RWPE2 (cell line): ENCODE data around the gene BCLAF3.

Source experiments
- ATAC-seq: fragments of 200-7000 bp; cut with Tn5 transposase; 3 replicates; pipeline ENCODE4 v1.9.1; 2021; ENCODE audit warnings: low read depth
- DNase-seq: peaks from one replicate; pipeline ENCODE4 v3.0.0-alpha.2; 2020; ENCODE audit warnings: low spot score
- H3K27ac ChIP-seq: fragments of 450-650 bp; 2 replicates; pipeline ENCODE4 v1.5.1; 2017; ENCODE audit warnings: mild to moderate bottlenecking; ENCODE audit not compliant: poor library complexity, severe bottlenecking
- H3K27me3 ChIP-seq: fragments of 250-450 bp; sonication (Bioruptor Pico); 2 replicates; pipeline ENCODE4 v1.5.1; 2021; ENCODE audit warnings: mild to moderate bottlenecking, moderate library complexity; ENCODE audit not compliant: insufficient read depth, poor library complexity, severe bottlenecking
- H3K36me3 ChIP-seq: fragments of 250-450 bp; sonication (Bioruptor Pico); 2 replicates; pipeline ENCODE4 v1.5.1; 2020; ENCODE audit warnings: low read depth, mild to moderate bottlenecking, moderate library complexity
- H3K4me1 ChIP-seq: fragments of 250-450 bp; sonication (Bioruptor Pico); 2 replicates; pipeline ENCODE4 v1.5.1; 2021; ENCODE audit warnings: mild to moderate bottlenecking, moderate library complexity; ENCODE audit not compliant: insufficient read depth, poor library complexity, severe bottlenecking
- H3K4me3 ChIP-seq: fragments of 250-450 bp; sonication (Bioruptor Pico); 2 replicates; pipeline ENCODE4 v1.5.1; 2021; ENCODE audit warnings: mild to moderate bottlenecking, moderate library complexity; ENCODE audit not compliant: severe bottlenecking
- H3K9me3 ChIP-seq: fragments of 250-450 bp; sonication (Bioruptor Pico); 2 replicates; pipeline ENCODE4 v1.5.1; 2021; ENCODE audit warnings: mild to moderate bottlenecking, moderate library complexity; ENCODE audit not compliant: severe bottlenecking
- TF ChIP-seq, protein P1 (sequence below): fragments of 450-650 bp; IDR thresholded peaks from one replicate; pipeline ENCODE4 v1.5.1; 2017; ENCODE audit warnings: mild to moderate bottlenecking, moderate library complexity; ENCODE audit not compliant: poor library complexity, severe bottlenecking

BCLAF3 gene

DNA sequence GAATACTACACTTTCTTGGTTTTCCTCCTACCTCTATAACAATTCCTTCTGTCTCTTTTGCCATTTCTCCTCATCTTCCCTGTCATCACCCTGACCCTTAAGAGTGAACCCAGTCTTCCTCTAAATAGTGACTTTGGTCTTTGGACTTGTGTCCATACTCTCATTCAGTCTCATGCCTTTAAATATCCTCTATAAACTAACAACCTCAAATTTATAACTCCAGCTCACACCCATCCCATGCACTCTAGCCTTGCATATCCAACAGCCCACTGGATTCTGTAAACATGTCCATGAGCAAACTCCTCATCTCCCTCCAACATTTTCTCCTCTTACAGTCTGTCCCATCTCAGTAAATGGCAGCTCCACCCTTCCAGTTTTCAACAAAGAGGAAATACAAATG lies 15.0 kb downstream of the BCLAF3 start:
- H3K36me3 ChIP-seq, result no peaks in the 10 kb centered on the region
- ATAC-seq (no peak), DNase-seq (no peak)

DNA sequence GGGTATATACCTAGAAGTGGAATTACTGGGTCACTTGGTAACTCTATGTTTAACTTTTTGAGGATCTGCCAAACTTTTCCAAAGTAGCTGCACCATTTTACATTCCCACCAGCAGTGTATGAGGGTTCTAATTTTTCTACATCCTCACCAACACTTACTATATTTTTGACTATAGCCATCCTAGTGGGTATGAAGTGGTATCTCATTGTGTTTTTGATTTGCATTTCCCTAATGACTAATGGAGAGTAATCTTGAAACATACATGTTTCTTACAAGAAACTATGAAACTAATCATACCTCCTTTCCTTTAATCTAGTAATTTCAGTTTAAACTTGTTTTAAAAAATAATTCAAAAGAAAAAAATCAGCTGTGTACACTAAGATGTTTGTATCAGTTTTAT lies 17.9 kb downstream of the BCLAF3 start:
- ATAC-seq, result no peak
- no peak for DNase-seq
- Histone ChIP-seq H3K9me3 (no peaks in the 10 kb centered on the region), H3K4me1 (no peaks in the 10 kb centered on the region), H3K4me3 (no peak overlapping the region), H3K36me3 (no peaks in the 10 kb centered on the region), H3K27ac (no peak overlapping the region), H3K27me3 (no peaks in the 10 kb centered on the region)
- TF ChIP-seq, protein P1, sequence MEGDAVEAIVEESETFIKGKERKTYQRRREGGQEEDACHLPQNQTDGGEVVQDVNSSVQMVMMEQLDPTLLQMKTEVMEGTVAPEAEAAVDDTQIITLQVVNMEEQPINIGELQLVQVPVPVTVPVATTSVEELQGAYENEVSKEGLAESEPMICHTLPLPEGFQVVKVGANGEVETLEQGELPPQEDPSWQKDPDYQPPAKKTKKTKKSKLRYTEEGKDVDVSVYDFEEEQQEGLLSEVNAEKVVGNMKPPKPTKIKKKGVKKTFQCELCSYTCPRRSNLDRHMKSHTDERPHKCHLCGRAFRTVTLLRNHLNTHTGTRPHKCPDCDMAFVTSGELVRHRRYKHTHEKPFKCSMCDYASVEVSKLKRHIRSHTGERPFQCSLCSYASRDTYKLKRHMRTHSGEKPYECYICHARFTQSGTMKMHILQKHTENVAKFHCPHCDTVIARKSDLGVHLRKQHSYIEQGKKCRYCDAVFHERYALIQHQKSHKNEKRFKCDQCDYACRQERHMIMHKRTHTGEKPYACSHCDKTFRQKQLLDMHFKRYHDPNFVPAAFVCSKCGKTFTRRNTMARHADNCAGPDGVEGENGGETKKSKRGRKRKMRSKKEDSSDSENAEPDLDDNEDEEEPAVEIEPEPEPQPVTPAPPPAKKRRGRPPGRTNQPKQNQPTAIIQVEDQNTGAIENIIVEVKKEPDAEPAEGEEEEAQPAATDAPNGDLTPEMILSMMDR, result no peak

More for the DNA sequence above, 15.0 kb downstream of the BCLAF3 start:
- no peaks in the 10 kb centered on the region for H3K27me3 ChIP-seq
- TF ChIP-seq, protein P1, result no peak
- H3K9me3 ChIP-seq, result no peaks in the 10 kb centered on the region
- no peak overlapping the region for H3K4me3 ChIP-seq
- no peak overlapping the region for H3K27ac ChIP-seq
- no peaks in the 10 kb centered on the region for H3K4me1 ChIP-seq

DNA sequence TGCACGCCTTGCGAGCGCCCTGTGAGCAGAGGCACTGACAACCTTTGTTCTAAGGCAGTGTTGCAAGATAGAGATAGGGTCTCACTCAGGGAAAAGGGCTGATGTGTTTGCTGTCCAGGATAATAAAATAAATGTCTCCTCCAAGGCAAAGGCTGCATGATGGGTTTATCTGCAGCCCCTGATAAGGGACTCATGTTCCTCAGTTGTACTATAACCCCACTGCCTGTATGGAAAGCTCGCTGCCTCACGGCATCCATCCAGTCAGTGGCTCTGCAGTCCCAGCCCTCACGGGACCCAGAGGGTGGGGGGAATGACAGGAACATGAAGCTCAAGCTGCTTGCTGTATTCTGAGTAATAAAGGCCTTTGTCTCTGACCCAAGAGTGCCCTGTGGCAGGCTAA lies 22.6 kb downstream of the BCLAF3 start:
- DNase-seq, result no peak
- Histone ChIP-seq H3K27me3 (no peaks in the 10 kb centered on the region), H3K4me1 (no peaks in the 10 kb centered on the region), H3K36me3 (no peaks in the 10 kb centered on the region), H3K9me3 (no peaks in the 10 kb centered on the region), H3K27ac (no peak overlapping the region), H3K4me3 (no peak overlapping the region)
- ATAC-seq, result no peak
- TF ChIP-seq, protein P1, result no peak

DNA sequence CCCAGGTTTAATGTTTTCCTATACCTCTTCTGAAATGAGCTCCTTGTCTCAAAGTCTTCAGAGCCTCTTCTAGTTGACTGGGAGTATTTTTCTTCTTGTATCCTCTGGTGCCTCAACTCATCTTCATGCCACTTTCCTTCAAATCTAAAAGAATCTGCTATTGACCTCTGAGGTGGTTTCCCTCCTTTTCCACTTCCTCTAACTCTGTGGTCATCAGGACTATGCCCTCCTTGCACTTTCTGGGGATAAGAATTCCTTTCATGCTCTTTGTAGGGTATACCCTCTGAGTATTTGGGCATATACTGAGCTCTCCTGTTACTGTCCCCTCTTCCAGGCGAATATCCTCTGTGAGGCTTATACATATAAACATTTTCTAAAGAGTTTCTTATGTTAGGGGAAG lies 24.8 kb downstream of the BCLAF3 start:
- Histone ChIP-seq H3K27ac (no peak overlapping the region), H3K27me3 (no peaks in the 10 kb centered on the region), H3K4me1 (no peaks in the 10 kb centered on the region), H3K4me3 (no peak overlapping the region), H3K36me3 (0 out of 2 replicates have a peak, but pooled peaks cover 3% of the 10 kb centered on the region), H3K9me3 (no peaks in the 10 kb centered on the region)
- DNase-seq, result no peak
- ATAC-seq, result no peak
- TF ChIP-seq, protein P1, result no peak

DNA sequence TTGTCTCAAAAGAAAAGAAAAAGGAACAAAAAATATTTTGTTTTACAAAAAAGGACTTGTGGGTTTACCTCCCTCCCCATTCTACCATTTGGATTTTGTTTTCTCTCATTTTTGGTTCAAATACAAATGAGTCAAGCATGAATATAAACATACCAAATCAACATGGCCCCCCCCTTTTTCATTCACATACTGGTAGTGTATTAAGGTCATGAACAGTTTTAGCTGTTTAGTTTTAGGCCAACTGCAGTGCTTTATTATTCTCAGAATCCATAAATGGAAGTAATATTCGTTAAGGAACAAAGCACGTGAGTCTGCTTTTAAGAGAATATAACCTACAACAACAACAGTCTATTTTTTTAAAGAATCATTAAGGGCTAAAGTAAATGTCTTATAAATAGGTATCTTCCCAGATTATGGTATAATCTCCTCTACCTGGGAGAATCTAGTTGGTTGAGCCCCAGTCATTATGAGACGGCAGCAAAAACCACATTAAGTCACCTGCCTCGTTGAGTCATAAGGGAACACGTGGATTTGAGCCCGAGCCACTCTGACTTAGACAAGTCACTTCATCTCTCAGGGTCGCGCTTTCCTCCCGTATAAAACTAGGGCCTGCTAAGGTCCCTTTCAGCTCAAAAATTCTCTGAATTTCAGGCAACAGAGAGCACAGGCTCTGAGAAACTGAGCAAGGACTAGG lies 26.7 kb downstream of the BCLAF3 start:
- H3K4me1 ChIP-seq, result no peaks in the 10 kb centered on the region
- DNase-seq, result no peak
- H3K27me3 ChIP-seq, result no peaks in the 10 kb centered on the region
- no peak overlapping the region for H3K27ac ChIP-seq
- H3K9me3 ChIP-seq, result no peaks in the 10 kb centered on the region
- no peak overlapping the region for H3K4me3 ChIP-seq
- TF ChIP-seq, protein P1, result no peak
- no peak for ATAC-seq
- H3K36me3 ChIP-seq, result 0 out of 2 replicates have a peak, but pooled peaks cover 3% of the 10 kb centered on the region
